GM21390 (cell line): ENCODE measurements around the gene CACNA1G.

Experiments used
- ATAC-seq: cut with Tn5 transposase; IDR thresholded peaks from one replicate; pipeline ENCODE4 v1.9.1; 2021; ENCODE audit not compliant: unreplicated experiment

Gene CACNA1G

DNA sequence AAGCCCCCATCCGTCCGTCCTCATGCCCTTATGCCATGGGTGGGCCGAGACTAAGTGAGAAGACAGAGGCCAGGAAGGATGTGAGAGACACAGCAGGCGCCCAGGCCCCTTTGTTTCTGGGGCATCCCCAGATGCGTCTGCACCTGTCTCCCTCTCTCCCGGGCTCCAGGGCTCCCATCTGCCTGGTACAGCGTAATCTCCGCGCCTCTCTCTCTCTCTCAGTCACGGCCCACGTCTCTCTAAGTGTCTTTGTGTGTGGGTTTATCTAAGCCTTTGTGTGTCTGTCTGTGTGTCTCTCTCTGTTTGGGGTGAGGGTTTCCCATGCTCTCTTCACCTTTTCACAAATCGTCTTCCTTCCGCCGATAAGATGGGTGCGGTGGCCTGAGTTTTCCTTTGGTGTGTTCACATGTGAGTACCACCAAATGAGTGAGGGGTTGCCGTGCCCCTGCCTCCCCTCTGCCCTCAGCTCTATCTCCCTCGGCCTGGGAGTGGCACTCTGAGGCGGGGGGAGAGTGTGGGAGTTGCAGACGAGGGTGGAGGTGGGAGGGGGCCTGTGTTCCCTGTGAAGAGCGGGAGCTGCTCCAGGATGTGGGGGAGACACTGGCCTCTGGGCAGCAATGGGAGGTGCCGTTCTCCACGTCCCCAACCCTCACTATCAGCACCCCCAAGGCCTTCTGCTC, 48.3 kb downstream of the CACNA1G start:
- ATAC-seq: no peak

DNA sequence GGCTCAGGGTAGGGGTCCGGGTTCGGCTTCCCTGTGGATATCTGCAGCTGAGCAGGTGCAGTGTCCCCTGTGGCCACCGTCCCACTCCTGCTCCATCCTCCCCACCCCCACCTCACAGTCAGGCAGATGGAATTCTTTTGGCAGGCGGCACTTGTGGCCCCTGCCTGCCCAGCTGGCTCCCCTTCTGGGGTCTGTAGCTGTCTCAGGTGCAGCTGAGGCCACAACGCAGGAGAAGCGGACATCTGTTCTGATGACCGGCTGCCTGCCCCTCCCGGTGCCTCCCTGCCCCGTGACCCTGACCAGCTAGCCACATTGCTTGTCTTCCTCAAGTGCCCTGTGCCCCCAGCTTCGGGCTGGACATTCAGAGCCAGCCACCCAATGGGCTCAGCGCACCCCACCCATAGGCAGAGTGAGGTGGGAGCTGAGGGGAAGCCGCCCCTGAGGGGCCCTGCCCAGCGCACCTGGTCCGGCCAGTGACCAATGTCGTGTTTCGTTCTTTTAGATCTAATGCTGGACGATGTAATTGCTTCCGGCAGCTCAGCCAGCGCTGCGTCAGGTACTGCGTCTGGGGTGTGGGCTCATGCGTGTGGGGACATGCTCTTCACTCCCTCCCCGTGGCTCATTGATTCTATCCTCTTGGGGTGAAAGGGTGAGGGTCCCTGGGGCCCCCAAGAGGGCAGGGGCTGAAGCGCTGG, 49.0 kb downstream of the CACNA1G start:
- no peak for ATAC-seq

DNA sequence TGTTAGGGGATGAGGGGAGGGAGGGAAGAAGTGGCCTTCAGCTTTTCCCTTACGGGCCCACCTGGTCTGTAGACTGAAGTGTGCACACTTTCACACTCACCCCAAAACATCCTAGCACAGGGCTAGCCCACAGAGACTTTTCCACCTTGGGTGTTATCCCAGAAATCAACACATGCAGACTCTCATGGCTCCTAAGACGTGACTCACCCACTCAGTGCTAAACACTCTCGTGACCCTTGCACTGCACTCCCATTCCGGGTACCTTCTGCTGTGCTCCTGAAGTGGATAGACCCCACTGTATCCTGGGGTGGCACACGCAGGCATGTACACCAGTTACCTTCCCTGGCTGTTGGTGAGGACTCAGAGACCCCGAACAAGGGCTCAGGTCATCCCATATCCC, 51.1 kb downstream of the CACNA1G start:
- ATAC-seq: no peak

DNA sequence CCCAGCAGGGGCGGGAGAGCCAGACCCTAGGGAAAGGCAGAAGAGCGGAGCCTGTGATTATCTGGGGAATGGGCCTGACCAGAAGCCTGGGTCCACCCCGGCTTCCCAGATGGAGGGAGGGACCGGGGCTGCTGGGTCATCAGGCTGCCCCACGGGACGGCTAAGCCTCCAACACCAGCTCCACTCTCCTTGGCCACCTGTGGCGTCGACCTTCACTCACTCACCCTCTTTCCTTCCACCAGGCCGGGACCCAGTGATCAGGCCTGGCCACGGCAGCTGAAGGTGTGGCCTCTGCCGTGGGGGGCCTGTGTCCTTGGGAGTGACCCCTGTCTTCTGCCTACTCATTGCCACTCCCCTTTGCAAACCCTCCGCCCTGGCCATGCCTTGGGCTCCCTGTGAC, 51.8 kb downstream of the CACNA1G start:
- no peak for ATAC-seq

DNA sequence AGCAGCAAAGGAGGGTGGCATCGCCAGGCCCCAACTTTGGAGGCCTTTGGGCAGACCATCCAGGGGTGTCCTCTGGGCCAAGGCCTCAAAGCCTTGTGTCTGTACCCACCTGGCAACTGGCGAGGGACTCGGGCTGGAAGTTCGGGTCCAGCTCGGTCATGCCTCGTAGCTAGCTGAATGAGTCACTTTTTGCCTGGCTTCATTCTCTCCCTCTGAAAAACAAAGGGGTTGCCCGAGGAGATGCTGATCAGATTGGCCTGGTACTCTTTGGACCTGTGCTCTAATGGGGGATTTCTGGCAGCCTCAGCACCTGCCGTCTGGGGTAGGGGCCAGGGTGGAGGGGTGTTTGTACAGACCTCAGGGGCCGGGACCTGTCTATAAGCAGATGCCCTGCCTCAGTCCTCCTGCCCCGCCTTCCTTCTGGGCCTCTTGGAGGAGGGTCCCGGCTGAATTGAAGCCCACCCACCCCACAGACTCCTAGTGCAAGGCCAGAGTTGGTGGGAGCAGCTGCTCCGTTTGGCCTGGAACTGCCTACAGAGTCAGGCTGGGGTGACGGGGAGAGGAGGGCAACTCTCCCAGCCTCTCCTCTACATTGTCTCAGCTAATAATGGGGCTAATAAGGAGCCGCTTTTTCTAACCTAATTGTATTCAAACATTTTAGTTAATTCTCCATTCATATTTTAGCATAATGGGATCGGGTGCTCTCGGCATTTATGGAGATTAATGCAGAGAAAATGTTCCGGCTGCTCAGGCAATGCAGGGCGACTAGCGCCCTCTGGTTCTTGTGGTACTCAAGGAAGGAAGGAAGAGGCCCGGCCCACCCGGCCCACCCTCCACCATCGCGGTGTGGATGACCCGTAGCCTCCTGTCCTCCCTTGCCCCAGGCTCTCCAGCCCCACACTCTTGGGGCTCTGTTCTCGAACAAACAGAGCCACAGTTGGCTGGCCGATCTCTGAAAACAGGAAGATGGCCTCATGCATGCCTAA, 52.8 kb downstream of the CACNA1G start:
- ATAC-seq: no peak

DNA sequence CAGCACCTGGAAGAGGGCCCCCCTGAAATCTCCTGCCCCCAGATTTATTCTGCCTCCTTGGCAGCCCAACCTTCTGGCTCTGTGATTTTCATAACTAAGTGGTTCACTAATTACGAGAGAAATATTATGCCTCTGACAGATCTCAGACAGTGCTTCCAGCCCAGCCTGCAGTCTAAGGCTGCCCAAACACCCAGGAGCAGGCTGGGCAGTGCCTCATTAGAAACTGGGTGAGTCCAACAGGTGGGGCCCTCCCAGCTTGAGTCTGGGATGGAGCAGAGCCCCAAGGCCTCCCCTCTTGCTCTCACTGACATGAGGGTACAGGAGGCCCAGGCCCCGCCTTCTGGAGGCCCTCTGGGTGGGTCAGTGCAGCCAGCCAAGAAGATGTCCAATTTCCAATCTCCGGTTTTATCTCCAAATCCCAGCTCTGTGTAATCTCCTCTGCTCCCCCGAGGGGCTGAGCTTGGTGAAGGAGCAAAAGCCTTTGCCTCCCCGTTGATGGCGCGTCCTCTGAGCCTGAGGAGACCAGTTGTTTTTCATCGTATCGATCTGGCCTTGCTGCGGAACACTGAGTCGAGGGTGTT, 54.0 kb downstream of the CACNA1G start:
- ATAC-seq: no peak

DNA sequence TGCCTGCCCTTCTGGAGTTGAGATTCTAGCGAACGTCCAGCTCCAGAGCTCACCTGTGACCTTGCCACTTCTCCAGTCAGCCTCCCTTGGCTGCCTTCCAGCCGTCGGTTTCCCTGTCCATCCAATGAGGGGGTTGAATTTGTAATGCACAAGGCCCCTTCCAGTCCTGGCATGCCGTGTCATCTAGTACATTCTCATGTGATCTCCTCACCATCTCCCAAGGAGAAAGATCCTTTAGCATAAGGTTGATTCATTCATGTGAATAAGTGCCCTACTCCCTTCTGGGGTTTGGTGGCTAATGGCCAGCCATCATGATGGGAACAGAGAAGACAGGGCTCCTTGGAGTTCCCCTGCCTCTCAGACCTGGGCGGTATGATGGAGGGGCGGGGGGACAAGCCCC, 55.3 kb downstream of the CACNA1G start:
- ATAC-seq: no peak

DNA sequence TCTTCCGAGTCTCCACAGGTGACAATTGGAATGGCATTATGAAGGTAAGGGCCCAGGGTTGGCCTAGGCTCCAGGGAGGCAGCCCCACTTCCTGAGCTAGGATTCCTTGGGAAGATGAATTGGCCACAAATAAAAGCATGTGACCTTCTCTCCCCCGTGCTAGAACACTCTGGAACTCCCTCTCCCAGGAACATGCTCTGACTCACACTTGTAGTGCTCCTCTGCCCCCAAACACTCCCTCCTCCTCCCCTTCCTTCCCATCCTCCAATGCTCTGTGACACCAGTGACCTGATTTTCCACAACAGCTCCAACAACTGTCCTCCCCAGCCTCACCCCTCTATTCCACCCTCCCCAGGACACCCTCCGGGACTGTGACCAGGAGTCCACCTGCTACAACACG, 57.8 kb downstream of the CACNA1G start:
- no peak for ATAC-seq

GRCh38 chr17:50618941-50619340, 58.4 kb downstream of the CACNA1G start:
- no peak for ATAC-seq

GRCh38 chr17:50619489-50619888, 59.0 kb downstream of the CACNA1G start:
- ATAC-seq: no peak

DNA sequence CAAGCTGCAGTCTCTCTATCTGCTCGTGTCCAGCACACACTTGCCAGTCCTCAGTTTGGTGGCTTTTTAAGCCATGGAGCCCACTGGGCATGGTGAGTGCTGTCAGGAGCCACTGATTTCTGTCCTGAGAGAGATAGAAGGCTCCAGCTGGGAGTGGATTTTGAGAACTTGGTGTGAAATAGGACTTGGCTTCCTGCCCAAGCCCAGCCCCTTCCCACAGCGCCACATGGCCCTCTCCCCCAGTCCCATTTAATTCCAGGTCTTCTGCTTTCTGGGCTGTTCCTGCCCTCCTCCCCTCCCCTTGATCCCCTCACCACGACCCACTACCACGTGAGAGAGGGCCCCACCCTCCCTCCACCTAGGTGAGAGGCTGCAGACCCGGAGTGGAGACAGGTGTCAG, 59.7 kb downstream of the CACNA1G start:
- ATAC-seq: no peak

DNA sequence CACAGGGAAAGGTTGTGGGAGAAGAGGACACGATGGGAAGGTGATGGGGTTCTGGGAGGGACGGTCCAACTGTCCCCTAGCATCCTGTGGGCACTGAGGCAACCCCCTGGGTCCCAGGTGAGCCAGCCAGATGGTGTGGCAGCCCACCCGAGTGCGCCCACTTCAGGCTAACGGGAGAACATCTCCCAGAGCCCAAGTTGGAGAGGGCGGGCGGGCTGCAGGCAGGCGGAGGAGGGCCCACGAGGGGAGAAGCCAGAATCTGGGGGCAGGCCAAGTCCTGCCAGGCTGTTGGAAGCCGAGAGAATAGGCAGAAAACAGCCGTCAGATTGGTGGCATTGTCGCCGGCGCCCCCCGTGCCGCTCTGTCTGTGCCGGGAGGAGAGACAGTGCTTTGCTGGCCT, 60.3 kb downstream of the CACNA1G start:
- no peak for ATAC-seq

DNA sequence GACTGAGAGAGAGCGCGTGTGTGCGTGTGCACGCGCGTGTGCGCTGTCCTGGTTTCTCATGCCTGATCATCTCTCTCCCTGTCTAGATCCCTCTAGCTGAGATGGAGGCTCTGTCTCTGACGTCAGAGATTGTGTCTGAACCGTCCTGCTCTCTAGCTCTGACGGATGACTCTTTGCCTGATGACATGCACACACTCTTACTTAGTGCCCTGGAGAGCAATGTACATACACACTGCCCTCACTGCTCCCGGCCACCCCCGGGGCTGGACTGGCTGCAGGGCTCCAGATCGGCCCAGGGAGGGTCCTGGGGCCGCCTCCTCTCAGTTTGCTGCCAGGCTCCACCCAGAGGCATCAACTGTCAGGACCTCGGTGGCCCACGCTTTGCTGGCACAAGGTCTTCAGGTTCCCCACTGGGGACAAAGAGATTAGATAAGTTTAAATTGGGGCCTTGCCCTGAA, 61.1 kb downstream of the CACNA1G start:
- ATAC-seq: no peak

GRCh38 chr17:50624321-50624934, 63.9 kb downstream of the CACNA1G start:
- ATAC-seq: no peak

DNA sequence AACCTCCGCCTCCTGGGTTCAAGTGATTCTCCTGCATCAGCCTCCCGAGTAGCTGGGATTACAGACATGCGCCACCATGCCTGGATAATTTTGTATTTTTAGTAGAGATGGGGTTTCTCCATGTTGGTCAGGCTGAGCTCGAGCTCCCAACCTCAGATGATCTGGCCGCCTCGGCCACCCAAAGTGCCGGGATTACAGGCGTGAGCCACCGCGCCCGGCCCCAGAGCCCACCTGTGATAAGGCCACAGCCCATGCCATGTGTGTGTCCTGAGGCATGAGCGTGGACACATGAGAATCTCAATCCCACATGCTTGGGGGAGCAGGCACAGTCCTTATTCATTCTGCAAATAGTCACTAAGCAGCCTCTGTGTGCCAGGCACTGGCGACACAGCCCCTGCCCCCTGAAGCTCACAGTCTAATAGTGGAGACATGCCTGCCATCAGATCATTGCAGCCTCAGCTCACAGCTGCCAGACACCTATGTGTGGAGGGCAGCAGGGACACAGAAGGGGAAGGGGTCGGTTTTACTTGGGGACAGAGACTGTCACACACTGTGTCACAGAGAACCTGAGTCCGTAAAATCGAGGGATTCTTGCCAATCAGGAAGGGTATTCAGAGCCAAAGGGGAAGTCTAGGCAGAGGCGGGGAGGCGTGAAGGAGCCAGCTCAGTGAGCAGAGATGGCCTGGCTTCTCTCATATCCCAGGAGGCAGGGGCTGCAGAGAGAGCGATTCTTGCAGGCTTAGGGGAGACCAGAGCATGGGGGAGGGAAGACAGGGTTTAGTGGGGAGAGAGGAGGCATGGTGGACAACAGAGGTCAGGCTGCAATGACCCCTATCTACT, 64.7 kb downstream of the CACNA1G start:
- ATAC-seq: no peak

- ATAC-seq: no peak
Observed at GRCh38 chr17:50626037-50626574, 65.6 kb downstream of the CACNA1G start.

DNA sequence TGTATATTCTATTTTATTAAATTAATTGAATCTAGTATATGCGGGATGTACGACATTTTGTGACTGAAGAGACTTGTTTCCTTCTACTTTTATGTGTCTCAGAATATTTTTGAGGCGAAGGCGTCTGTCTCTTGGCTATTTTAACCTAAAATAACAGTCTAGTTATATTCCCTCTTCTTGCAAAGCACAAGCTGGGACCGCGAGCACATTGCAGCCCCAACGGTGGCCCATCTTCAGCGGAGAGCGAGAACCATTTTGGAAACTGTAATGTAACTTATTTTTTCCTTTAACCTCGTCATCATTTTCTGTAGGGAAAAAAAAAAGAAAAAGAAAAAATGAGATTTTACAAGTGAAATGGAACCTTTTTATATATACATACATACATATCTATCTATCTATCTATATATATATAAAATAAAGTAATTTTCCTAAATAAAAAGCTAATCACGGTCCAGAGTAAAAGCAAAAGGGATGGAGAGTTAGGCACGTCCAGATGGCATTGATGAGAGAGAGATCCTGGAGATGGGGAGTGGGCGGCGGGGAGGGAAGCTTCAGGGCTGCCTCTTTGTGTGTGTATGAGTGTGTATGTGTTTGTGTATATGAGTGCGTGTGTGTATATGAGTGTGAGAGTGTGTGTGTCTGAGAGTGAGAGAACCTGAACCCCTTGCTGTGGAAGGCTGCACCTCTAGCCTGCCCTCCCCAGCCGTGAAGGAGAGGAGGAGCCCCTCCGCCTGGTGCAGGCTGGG, 66.7 kb downstream of the CACNA1G start:
- ATAC-seq: no peak

DNA sequence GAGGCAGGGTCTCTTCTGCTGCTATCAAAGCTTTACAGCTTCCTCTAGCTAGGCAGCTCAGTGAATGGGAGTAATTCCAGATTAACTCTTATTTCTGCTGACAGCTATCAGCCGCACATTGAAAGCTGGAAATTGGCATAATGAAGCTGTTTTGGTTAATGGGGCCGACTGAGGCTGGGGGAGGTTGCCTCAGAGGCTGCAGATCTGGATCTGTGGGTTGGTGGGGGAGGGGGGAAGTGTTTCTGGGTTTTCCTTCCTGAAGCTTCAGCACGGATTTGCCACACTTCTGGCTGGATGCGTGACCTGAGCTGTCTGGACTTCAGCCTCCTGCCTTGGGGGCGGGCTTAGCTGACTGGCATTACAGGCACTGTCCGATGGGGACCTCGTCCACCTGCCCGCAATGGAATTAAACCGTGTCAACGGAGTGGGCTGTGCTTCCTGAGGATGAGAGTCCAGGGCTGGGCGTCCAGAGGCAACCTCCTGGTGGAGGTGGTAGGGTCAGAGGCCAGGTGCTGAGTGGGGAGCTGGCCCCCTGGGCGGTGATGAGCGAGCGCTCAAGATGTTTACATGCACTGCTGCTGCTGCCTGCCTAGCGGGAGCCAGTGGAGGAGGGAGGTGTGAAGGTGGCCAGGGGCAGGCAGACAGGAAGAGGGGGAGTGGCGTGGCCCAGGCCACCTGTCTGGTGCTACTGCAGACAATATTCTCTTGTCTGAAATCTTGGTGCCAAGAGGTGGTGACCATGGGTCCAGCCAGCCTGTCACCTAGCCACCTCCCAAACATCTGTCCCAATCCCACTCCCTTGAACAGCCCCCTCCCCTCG, 67.5 kb downstream of the CACNA1G start:
- no peak for ATAC-seq
